Cardiac fibroblast (primary cell): ENCODE data around the gene EYA4.
A peak's percentile ranks its signal among the peaks of the same experiment; 100 is the strongest.

Experiments used
- DNase-seq, 2 donors: peaks; one replicate each; pipeline versions ENCODE4 v3.0.0 to v3.0.0-alpha.2; 2010; ENCODE audit warnings: low read depth in 2 of 2
- H3K4me3 ChIP-seq, 2 donors: replicated peaks in 1 of 2; 1 replicate in 1 of 2; 2 replicates in 1 of 2; pipeline ENCODE4 v1.5.1; 2011; ENCODE audit warnings: low read depth in 2 of 2, low read length in 2 of 2, mild to moderate bottlenecking in 2 of 2, moderate library complexity in 1 of 2
- CTCF ChIP-seq: IDR thresholded peaks from one replicate; pipeline ENCODE4 v1.5.1; 2011; ENCODE audit warnings: low read depth, mild to moderate bottlenecking, low read length, inconsistent platforms

Gene EYA4

DNA sequence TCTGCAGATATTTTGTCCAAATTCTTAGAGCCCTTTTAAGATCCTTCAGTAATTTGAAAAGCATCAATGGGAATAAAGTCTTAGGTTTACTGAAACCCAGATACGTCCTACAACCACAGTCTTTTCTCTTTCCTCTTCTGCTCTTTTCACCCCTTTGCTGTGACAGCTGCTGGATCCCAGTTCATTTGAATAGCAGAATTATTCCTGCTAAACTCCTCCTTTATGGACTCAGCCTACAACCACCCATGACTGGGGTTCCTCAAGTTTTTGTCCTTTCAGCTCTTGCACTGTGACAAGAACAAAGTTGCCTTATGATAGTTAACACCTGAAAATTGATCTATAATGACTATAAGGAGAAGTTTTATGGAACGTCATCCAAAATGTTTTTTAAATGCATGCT is 237.5 kb downstream of the EYA4 start:
- no peak overlapping the region for H3K4me3 ChIP-seq

DNA sequence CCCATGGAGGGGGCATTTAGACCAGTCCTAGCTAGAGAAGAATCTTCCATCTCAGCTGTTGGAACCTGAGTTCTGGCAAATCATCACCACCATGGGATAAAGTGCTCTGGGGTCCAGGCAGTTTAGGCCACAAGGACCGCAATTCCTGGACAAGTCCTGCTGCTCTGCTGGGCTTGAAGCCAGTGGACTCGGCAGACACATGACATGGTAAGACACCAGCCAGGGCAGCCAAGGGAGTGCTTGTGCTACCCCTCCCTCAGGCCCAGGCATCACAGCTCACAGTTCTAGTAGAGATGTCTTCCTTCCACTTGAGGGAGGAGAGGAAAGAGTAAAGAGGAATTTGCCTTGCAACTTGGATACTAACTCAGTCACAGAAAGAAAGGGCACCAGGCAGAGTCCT is 246.0 kb downstream of the EYA4 start:
- TF ChIP-seq CTCF, result no peak
- H3K4me3 ChIP-seq, result no peak overlapping the region
- DNase-seq, result no peak

More for the DNA sequence above, 237.5 kb downstream of the EYA4 start:
- TF ChIP-seq CTCF, result no peak
- no peak for DNase-seq

GRCh38 chr6:133495205-133495903 is 254.2 kb downstream of the EYA4 start:
- no peak for DNase-seq
- no peak overlapping the region for H3K4me3 ChIP-seq
- TF ChIP-seq CTCF, result no peak

- H3K4me3 ChIP-seq, result no peak overlapping the region
- TF ChIP-seq CTCF, result no peak
- no peak for DNase-seq
These were observed 258.5 kb downstream of the EYA4 start for GRCh38 chr6:133499662-133500061.

DNA sequence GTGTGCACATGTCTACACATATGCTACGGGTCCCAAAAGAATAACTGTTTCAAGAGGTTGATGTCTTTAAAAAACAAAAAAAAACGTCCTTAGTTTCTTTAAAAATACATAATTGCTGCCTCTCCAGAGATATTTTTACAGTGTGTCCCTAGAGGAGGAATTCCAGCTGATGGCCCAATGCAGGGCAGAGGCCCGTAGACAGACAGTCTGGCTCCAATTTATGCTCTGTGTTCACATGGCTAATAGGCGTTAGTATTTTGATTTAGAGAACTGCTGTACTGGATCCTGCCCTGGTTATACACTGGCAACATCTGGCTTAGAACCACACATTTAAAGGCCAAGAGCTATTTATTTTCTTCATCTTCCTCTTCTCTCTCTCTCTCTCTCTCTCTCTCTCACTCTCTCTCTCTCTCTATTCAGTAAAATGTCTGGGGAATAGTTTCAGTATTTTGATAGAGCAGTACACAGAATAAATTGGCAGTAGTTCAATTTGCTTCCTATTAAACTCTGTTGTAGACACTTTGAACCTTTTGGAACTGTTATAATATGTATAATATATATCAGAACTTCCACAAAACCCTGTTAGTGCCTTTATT is 260.6 kb downstream of the EYA4 start:
- no peak overlapping the region for H3K4me3 ChIP-seq
- TF ChIP-seq CTCF, result no peak
- DNase-seq, result peak; percentile 16 to 19

DNA sequence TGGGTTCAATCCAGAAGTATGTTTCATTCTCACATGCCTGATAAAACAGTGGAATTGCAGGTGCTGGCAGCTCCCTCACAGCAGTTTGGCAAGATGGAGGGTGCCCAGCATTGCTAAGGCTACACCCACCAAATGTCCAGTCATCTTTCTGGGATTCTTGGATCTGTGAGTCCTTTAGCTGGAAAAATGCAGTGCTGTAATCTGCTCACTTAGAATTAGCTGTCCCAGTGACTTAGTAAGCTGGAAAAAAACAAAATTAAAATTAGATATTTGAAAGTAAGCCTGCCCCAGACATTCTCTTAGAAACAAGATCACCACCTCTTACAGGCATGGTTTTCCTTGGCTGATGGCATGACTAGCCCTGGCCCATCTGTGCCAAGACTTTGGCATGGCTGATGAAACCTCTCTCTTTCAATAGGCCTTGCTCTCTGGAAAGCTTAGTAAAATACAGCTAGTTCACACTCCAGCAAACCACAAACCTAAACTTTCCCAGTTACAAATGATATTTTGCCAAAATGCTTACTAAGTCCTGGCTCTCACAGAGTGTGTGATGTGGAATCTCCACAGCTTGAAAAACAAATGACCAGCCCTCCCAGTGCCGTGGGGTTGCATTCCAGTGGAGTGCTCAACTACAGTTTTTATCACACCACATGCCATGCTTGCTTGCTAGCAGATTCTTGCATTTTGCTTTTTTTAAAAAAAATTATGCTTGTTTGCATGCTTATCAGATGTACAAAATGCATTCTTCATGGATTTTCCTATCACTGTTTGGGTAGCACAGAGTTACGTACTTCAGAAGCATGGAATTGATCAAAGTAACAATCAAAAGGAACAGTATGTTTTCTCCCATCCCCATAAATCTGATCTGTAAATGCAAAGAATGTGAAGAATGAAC is 261.5 kb downstream of the EYA4 start:
- TF ChIP-seq CTCF, result no peak
- peak; percentile 80 to 90 for DNase-seq
- H3K4me3 ChIP-seq, result no peak overlapping the region
